ENCODE results near the gene MZB1. TPM values are rescaled to one million over a fixed set of nuclear protein-coding genes. Genes with fewer than 3 reads are reported as not detected.

MZB1 gene, protein sequence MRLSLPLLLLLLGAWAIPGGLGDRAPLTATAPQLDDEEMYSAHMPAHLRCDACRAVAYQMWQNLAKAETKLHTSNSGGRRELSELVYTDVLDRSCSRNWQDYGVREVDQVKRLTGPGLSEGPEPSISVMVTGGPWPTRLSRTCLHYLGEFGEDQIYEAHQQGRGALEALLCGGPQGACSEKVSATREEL
- not detected in 2 replicates for total RNA-seq

DNA sequence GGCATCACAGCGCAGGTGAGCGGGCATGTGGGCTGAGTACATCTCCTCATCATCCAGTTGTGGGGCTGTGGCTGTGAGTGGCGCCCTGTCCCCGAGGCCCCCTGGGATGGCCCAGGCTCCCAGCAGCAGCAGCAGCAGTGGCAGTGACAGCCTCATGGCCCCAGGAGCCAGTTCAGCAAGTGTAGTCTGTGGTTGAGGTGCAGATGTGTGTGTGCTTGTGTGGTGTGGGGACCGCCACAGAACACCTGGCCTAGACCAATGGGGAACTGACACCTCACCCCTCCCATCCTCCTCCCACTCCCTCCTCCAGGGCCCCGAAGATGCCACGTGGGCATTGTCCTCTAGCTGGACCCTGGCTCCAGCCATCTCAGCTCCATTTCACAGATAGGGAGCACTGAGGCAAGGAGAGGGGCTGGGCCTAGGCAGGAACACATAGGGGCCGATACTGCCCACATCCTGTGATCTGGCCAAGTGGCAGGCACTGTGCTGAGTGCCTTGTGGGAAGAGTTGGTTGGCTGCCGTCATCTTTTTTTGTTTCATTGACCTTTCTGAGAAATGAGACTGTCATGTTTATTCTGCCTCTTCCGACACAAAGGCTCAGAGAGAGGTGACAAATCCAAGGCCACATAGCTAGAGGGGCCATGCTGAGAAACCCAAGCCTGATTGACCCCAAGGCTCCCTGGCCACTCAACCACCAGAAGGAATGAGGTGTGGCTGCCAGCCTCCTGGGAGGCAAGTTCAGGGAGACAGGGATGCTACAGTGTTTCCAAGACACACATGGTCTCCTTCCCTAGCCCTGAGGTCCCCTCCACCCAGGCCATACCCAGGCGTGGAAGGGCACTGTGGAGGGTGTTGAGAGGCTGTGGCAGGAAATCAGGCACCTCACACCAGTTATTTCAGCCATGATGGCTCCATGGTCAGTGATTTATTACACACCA, at the start of gene MZB1:
Gene MZB1 (minus strand): TSS at position 213 of the 938 bp plus-strand sequence. CDS start 57 bp downstream, at position 156.

GRCh38 chr5:139439013-139439903, 49.5 kb upstream of the MZB1 start, which contains the start of gene DNAJC18:
DNAJC18 (minus strand) TSS chr5:139439525; CDS start chr5:139439445, 80 bp downstream.

DNA sequence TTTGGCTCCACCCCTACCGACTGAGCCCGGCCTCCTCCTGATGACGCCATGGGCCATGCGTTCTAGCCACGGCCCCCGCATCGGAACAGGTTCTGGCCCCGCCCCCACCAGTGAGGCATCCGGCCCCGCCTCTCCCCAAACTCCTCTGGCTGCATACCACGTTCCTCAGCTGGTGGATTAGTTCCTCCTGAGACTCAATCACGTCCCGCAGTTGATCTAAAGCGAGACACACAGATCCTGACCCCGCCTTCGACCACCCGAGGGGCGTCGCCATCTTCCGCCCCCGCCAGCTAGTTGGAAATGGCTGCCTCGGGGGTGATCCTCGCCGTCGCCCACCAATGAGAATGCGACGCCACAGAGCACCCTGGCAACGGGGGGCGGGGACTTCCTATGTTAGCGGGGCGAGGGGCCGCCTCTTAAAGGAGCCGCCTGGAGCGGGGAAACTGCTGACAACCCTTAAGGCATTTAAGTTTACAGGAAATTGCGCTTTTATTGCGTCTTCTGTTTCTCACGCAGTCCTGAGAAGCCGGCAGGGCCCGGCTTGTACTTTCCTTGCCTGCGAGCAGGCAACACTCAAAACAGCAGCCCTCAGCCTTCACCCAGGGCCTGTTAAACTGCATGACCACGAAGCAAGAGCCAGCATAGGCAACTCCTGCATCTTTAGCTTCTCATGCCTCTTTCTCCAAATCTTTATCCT, 14.2 kb upstream of the MZB1 start, which contains the start of gene SPATA24:
Gene SPATA24 (minus strand): TSS at position 303 of the 697 bp plus-strand sequence. CDS start 29 bp downstream, at position 274.

GRCh38 chr5:139394654-139395566, 5.2 kb upstream of the MZB1 start, which contains the start of gene PROB1:
PROB1 (minus strand) TSS chr5:139395104; CDS start chr5:139395081, 23 bp downstream.

DNA sequence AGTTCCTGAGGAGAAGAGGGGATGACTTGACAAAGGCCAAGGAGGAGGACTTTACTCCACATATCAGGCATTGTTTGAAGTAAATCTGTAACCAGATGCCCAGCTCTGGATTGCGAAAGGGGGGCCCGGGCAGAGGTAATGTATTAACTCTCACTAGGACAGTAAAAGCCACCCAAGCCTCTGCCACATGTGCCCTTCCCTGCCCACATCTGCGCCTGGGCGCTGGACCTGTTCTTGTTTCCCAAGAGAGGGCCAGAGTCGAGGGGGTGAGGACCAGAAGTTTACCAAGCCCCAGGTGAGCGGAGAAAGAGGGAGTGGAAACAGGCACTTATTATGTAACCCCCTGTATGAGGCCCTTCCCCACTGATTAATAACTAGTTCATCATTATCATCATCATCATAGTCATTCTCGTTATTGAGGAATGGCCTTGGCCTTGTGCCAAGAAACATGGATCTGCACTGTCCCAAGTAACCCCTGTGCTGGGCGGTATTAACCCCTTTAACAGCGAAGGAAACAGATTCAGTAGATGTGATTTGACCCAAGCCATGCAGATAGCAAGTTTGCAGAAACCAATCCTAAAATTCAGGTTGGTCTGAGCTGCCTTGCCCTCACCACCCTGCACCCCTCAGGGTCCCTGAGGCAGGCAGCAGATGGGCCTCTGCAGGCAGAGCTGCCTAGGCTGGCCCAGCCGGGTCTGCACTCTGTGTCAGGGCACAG, 6.3 kb downstream of the MZB1 start, which contains the start of gene SLC23A1:
Gene SLC23A1 (minus strand): TSS at position 23 of the 718 bp plus-strand sequence. CDS start 44 bp downstream, outside the sequence.

GRCh38 chr5:139341689-139342422, 47.9 kb downstream of the MZB1 start, which contains the start of gene PAIP2:
PAIP2 (plus strand) TSS chr5:139341854; CDS start chr5:139363785, 21,931 bp downstream.

Other genes starting within 250 kb of the MZB1 start
- gene SIL1, start 191.5 kb downstream of the MZB1 start, total RNA-seq, result 34.7 and 58.9 TPM in 2 replicates
- 110 and 141 TPM in 2 replicates for gene MATR3, start 96.2 kb downstream of the MZB1 start, total RNA-seq
- gene PAIP2, start 48.1 kb downstream of the MZB1 start, total RNA-seq, result 58.7 and 69.2 TPM in 2 replicates
- not detected in 2 replicates for gene SLC23A1, start 6.6 kb downstream of the MZB1 start, total RNA-seq
- gene PROB1, start 5.2 kb upstream of the MZB1 start, total RNA-seq, result 1.5 and 2.2 TPM in 2 replicates
- 4.1 and 9.4 TPM in 2 replicates for gene SPATA24, start 14.2 kb upstream of the MZB1 start, total RNA-seq
- 6.3 and 14.5 TPM in 2 replicates for gene DNAJC18, start 49.6 kb upstream of the MZB1 start, total RNA-seq
- 1.0 and 1.5 TPM in 2 replicates for gene ECSCR, start 72.8 kb upstream of the MZB1 start, total RNA-seq
- gene SMIM33, start 81.1 kb upstream of the MZB1 start, total RNA-seq, result not detected in 2 replicates
- 74.2 and 127 TPM in 2 replicates for gene STING1, start 92.8 kb upstream of the MZB1 start, total RNA-seq
- gene UBE2D2, start 171.4 kb upstream of the MZB1 start, total RNA-seq, result 69.5 and 80.3 TPM in 2 replicates